Activated CD4-positive, CD25-positive, alpha-beta regulatory T cell treated with anti-CD3 and anti-CD28 coated beads, Interleukin-2, amount 50 U/mL, for 24 hours (primary cell): Measurements from ENCODE around the gene TH.
"Not testable (repeated sequence)": the region's sequence is repeated elsewhere in the genome, so short reads cannot be mapped to it uniquely, and the experiment has no call there.

Experiments
- ATAC-seq, 2 donors: fragments of 150-1000 bp; cut with Tn5 transposase; one replicate each; pipeline ENCODE4 v1.10.0; 2021; ENCODE audit warnings: mild to moderate bottlenecking in 1 of 2, moderate library complexity in 1 of 2

Gene TH

GRCh38 chr11:2194877-2195755 is 23.5 kb upstream of the TH start:
- peak in 1 of 2 donors; percentile 12 for ATAC-seq

- not testable (repeated sequence) for ATAC-seq
These were observed 22.4 kb upstream of the TH start for GRCh38 chr11:2193888-2194595.

- no peak for ATAC-seq
These were observed 21.7 kb upstream of the TH start for GRCh38 chr11:2193099-2193887.

- no peak for ATAC-seq
These were observed 20.8 kb upstream of the TH start for GRCh38 chr11:2192435-2192834.

- ATAC-seq = no peak
These were observed 20.3 kb upstream of the TH start for GRCh38 chr11:2191883-2192282.

GRCh38 chr11:2190657-2191471 is 19.2 kb upstream of the TH start:
- no peak for ATAC-seq

- ATAC-seq = no peak
These were observed 18.5 kb upstream of the TH start for GRCh38 chr11:2189938-2190656.

- no peak for ATAC-seq
These were observed 17.1 kb upstream of the TH start for GRCh38 chr11:2188745-2189144.

- no peak for ATAC-seq
These were observed 15.7 kb upstream of the TH start for GRCh38 chr11:2187280-2187707.

GRCh38 chr11:2186669-2187279 is 15.2 kb upstream of the TH start:
- peak; percentile 67 to 74 for ATAC-seq

GRCh38 chr11:2185324-2186085 is 13.9 kb upstream of the TH start:
- no peak for ATAC-seq

- ATAC-seq = no peak
These were observed 11.3 kb upstream of the TH start for GRCh38 chr11:2182692-2183474.

GRCh38 chr11:2182075-2182474 is 10.5 kb upstream of the TH start:
- ATAC-seq = no peak

GRCh38 chr11:2180789-2181370 is 9.3 kb upstream of the TH start:
- no peak for ATAC-seq

GRCh38 chr11:2180347-2180746 is 8.7 kb upstream of the TH start:
- ATAC-seq = no peak

- no peak for ATAC-seq
These were observed 7.9 kb upstream of the TH start for GRCh38 chr11:2179516-2179915.

- no peak for ATAC-seq
These were observed 7.4 kb upstream of the TH start for GRCh38 chr11:2178906-2179494.

GRCh38 chr11:2178055-2178773 is 6.6 kb upstream of the TH start:
- ATAC-seq = not testable (repeated sequence)
